Measurements from ENCODE around the gene OTOP2. TPM values are rescaled to one million over a fixed set of nuclear protein-coding genes. Genes with fewer than 3 reads are reported as not detected.

OTOP2 gene
- total and polyA plus RNA-seq, 9 of the 15 experiments (the other 6 are each of a cell fraction or from before 2014, with no cell fraction given) = 0.04 to 0.36 (median 0.14) TPM; not detected in 1

DNA sequence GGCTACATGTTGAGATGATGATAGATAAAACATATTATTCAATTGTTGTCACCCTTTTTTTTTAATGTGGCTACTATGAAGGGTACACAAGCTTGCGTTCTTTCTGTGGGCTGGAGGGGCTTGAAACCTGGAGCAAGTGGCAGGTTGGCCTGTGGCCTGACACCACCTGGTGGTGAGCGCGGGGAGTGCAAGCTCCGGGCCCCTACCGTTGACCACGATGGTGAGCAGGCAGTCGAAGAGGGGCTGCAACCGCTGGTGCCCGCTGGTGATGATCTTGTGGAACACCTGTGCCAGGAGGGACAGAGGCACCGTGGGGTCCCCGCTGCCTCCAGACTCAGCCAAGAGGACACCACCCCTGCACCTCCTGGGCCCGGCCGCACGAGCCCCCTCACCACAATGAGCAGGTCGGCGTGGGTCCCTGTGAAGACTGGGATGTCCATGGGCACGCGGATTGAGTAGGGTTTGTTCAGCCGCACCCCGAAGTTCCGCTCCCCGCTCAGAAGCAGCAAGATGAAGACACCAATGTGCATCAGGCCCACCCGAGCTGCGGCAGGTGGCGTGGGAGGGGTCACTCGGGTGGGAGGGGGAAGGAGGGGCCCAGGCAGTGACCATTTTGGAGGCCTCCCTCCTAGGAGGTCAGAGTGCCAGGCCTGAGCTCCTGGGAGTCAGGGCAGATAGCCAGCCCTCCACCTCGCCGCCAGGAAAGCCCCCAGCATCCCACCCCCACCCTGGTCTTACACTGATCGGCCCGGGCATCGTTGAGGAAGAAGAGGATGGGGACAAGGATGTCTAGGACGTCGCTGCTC, 34.1 kb downstream of the OTOP2 start (continued):
- TF ChIP-seq, protein P1, sequence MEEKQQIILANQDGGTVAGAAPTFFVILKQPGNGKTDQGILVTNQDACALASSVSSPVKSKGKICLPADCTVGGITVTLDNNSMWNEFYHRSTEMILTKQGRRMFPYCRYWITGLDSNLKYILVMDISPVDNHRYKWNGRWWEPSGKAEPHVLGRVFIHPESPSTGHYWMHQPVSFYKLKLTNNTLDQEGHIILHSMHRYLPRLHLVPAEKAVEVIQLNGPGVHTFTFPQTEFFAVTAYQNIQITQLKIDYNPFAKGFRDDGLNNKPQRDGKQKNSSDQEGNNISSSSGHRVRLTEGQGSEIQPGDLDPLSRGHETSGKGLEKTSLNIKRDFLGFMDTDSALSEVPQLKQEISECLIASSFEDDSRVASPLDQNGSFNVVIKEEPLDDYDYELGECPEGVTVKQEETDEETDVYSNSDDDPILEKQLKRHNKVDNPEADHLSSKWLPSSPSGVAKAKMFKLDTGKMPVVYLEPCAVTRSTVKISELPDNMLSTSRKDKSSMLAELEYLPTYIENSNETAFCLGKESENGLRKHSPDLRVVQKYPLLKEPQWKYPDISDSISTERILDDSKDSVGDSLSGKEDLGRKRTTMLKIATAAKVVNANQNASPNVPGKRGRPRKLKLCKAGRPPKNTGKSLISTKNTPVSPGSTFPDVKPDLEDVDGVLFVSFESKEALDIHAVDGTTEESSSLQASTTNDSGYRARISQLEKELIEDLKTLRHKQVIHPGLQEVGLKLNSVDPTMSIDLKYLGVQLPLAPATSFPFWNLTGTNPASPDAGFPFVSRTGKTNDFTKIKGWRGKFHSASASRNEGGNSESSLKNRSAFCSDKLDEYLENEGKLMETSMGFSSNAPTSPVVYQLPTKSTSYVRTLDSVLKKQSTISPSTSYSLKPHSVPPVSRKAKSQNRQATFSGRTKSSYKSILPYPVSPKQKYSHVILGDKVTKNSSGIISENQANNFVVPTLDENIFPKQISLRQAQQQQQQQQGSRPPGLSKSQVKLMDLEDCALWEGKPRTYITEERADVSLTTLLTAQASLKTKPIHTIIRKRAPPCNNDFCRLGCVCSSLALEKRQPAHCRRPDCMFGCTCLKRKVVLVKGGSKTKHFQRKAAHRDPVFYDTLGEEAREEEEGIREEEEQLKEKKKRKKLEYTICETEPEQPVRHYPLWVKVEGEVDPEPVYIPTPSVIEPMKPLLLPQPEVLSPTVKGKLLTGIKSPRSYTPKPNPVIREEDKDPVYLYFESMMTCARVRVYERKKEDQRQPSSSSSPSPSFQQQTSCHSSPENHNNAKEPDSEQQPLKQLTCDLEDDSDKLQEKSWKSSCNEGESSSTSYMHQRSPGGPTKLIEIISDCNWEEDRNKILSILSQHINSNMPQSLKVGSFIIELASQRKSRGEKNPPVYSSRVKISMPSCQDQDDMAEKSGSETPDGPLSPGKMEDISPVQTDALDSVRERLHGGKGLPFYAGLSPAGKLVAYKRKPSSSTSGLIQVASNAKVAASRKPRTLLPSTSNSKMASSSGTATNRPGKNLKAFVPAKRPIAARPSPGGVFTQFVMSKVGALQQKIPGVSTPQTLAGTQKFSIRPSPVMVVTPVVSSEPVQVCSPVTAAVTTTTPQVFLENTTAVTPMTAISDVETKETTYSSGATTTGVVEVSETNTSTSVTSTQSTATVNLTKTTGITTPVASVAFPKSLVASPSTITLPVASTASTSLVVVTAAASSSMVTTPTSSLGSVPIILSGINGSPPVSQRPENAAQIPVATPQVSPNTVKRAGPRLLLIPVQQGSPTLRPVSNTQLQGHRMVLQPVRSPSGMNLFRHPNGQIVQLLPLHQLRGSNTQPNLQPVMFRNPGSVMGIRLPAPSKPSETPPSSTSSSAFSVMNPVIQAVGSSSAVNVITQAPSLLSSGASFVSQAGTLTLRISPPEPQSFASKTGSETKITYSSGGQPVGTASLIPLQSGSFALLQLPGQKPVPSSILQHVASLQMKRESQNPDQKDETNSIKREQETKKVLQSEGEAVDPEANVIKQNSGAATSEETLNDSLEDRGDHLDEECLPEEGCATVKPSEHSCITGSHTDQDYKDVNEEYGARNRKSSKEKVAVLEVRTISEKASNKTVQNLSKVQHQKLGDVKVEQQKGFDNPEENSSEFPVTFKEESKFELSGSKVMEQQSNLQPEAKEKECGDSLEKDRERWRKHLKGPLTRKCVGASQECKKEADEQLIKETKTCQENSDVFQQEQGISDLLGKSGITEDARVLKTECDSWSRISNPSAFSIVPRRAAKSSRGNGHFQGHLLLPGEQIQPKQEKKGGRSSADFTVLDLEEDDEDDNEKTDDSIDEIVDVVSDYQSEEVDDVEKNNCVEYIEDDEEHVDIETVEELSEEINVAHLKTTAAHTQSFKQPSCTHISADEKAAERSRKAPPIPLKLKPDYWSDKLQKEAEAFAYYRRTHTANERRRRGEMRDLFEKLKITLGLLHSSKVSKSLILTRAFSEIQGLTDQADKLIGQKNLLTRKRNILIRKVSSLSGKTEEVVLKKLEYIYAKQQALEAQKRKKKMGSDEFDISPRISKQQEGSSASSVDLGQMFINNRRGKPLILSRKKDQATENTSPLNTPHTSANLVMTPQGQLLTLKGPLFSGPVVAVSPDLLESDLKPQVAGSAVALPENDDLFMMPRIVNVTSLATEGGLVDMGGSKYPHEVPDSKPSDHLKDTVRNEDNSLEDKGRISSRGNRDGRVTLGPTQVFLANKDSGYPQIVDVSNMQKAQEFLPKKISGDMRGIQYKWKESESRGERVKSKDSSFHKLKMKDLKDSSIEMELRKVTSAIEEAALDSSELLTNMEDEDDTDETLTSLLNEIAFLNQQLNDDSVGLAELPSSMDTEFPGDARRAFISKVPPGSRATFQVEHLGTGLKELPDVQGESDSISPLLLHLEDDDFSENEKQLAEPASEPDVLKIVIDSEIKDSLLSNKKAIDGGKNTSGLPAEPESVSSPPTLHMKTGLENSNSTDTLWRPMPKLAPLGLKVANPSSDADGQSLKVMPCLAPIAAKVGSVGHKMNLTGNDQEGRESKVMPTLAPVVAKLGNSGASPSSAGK (IDR thresholded peaks at IDR 0.05) = no peak
- TF ChIP-seq, protein P2, sequence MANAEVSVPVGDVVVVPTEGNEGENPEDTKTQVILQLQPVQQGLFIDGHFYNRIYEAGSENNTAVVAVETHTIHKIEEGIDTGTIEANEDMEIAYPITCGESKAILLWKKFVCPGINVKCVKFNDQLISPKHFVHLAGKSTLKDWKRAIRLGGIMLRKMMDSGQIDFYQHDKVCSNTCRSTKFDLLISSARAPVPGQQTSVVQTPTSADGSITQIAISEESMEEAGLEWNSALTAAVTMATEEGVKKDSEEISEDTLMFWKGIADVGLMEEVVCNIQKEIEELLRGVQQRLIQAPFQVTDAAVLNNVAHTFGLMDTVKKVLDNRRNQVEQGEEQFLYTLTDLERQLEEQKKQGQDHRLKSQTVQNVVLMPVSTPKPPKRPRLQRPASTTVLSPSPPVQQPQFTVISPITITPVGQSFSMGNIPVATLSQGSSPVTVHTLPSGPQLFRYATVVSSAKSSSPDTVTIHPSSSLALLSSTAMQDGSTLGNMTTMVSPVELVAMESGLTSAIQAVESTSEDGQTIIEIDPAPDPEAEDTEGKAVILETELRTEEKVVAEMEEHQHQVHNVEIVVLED (CRISPR knock-in tag; IDR thresholded peaks at IDR 0.05) = no peak
- no peak for TF ChIP-seq MECOM (CRISPR knock-in tag; IDR thresholded peaks at IDR 0.05)
- TF ChIP-seq BRCA1 (IDR thresholded peaks at IDR 0.05) = no peak
- no peak for TF ChIP-seq BRCA1 (CRISPR knock-in tag; IDR thresholded peaks at IDR 0.05)
